Activated effector memory CD4-positive, alpha-beta T cell treated with anti-CD3 and anti-CD28 coated beads, Interleukin-2, amount 50 U/mL, for 16 hours (primary cell): Measurements from ENCODE around the gene MGAT3.
A peak's percentile ranks its signal among the peaks of the same experiment; 100 is the strongest.

Source experiments
- DNase-seq: peaks from one replicate; pipeline ENCODE4 v3.0.0-alpha.2; 2020

MGAT3 gene

DNA sequence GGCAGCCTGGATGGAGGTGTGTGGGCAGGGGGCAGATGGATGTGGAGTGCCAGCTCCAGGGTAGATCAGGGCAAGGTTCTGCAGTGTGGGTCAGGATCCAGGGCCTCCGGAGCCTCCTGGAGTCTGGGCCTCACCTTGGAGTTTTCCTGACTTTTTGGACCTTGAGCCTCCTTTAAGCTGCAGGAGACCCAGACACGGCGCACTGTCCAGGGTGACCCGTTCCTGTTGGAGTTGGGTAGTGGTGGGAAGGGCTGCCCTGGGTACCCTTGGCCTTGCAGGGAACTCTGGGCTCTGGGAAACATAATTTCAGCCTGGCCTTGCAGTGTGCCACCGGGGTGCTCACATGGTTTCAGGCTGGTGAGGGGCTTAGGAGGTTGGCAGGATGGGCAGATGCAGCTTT lies 17.0 kb downstream of the MGAT3 start:
- no peak for DNase-seq

DNA sequence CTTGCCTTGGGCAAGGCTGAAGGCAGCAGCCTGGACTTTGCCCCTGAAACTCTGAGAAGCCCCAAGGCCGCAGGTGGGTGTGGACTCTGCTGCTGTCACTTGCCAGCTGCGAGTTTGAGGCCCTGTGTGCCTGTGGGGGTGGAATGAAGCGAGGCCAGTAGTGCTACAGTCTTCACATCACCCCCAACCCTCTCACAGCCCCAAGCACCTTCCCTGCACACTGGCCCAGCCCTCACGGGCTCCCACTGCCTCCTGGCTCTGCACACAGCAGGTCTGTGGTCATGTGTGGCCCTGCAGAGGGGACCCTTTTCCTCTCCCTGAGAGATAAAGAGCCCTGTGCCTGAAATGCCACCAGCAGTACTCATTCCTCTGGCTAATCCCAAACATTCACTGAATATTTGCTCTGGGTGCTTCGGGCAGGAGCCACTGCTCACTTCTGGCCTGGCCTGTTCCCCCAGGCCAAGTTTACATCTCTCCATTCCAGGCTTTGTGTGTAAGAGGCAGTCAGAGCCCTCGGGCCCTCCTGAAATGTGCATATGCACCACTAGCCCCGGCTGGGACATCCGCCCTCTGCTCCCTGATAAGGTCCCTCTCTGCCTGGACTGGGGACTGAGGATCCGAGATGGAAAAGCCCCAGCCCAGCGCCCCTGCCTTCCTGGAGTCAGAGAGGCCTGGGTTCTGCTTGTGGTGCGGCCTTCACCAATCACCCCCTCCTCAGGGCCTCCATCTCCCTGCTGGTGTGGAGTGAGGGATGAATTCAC lies 17.7 kb downstream of the MGAT3 start:
- no peak for DNase-seq

GRCh38 chr22:39475337-39475736 lies 18.5 kb downstream of the MGAT3 start:
- no peak for DNase-seq

DNA sequence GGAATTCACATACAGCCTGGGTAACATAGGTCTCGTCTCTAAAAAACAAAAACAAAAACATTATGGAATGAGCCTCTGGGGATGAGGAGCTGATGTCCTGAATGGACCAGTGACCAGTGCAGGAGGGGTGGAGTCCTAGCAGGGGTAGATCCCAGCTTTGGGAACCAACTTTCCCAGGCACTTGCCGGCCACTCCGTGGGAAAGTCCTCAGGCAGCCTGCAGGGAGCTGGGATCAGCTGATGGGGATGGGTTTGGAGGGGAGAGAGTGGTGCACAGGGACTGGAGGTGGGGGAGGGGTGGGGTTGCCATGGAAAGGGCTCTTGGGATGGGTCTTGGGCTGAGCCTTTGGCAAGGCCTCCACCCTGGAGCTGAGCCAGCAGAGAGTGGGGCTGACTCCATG lies 19.1 kb downstream of the MGAT3 start:
- DNase-seq = no peak

GRCh38 chr22:39476664-39477063 lies 19.9 kb downstream of the MGAT3 start:
- DNase-seq = no peak

GRCh38 chr22:39477542-39477941 lies 20.7 kb downstream of the MGAT3 start:
- DNase-seq = no peak

DNA sequence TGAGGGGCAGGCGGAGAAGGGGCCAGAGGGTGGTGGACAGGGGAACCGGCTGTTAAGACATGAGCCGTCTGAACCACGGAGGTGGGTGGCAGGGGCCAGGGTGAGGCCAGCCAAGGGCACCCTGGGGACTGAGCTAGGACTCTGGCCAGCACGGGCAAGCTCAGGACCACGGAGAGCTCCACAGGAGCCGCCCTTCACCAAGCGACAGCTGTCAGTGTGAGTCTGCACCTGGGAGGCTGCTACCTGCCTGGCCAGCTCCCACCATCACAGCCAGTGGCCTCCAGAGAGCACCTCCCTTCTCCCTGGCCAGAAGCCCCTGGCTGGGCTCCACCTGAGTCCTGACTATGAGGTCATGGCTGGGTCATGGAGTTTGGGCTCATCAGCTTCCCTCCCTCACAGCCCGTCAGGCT lies 21.6 kb downstream of the MGAT3 start:
- no peak for DNase-seq

DNA sequence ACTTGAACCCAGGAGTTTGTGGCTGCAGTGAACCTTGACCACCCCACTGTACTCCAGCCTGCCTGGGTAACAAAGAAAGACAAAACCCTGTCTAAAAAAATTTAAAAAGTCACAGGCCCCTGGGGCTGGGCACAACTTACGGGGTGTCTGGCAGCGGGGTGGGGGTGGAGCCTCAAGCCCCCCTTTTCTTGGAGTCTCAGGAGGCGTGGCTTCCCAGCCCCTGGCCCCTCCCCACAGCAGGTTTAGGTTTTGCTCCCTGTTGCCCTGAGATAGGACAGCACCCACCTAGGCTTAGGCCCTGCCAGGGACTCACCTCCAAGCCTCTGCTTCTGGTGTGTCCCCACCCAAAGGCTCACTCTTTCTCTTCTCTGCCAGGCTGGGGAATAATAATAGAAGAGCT lies 22.4 kb downstream of the MGAT3 start:
- no peak for DNase-seq

- no peak for DNase-seq
Observed at GRCh38 chr22:39480557-39480956, 23.7 kb downstream of the MGAT3 start.

DNA sequence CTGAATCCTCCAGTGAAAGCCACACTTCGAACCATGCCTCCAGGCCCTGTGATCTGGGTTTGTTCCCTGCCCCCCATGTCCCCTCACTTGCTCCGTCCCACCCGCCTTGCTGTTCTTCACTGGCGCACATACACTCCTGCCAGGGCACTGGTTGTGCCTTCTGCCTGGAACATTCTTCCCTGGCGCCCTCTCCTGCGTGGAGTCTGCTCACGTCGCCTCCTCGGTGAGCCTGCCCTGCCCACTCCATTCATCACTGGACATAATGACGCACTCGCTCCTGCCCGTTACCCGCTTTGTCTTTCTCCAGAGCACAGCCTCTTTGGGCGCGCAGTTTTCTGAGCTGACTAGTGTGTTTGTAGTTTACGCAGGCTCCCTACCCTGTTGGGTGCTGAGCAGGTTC lies 24.2 kb downstream of the MGAT3 start:
- no peak for DNase-seq

GRCh38 chr22:39481595-39481994 lies 24.8 kb downstream of the MGAT3 start:
- no peak for DNase-seq

DNA sequence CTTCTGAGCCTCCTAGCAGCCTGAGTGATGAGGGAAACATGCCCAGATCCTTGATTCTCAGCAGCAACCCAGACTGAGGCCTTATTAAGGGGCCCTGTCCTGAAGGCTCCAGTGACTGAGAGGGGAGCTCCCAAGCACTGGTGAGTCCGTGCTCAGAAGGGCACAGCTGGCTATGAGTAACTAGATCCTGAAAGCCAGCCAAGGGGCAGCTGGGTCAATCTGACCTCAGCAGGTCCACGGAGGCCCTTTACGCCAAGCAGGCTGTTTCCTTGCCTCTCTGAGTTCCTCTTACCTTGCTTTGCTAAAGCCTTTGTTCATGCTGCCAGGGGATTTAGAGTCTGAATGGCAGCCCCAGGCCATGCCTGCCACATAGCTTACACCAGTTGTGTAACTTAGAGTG lies 26.0 kb downstream of the MGAT3 start:
- no peak for DNase-seq

DNA sequence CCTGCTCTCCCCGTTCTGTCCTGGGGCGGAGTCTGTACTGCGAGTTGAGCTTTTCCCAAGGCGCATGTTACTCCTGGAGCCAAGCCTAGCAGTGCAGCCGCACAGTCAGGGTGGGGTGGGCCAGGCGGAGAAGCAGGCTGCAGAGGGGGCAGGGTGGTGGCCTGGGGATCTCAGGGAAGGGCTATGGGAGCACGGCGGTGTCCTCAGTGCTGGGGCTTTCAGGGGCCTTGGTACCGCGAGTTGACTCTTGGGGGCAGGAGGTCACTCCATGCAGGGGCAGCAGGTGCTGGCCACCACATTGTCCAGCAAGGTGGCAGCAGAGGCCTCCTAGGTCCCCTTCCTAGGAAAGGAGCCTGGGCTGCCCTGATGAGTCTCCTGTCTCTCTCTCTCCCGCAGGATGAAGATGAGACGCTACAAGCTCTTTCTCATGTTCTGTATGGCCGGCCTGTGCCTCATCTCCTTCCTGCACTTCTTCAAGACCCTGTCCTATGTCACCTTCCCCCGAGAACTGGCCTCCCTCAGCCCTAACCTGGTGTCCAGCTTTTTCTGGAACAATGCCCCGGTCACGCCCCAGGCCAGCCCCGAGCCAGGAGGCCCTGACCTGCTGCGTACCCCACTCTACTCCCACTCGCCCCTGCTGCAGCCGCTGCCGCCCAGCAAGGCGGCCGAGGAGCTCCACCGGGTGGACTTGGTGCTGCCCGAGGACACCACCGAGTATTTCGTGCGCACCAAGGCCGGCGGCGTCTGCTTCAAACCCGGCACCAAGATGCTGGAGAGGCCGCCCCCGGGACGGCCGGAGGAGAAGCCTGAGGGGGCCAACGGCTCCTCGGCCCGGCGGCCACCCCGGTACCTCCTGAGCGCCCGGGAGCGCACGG lies 30.4 kb downstream of the MGAT3 start:
- DNase-seq = no peak

- no peak for DNase-seq
Observed at GRCh38 chr22:39487826-39488520, 31.2 kb downstream of the MGAT3 start.

GRCh38 chr22:39488563-39489083 lies 31.8 kb downstream of the MGAT3 start:
- no peak for DNase-seq

DNA sequence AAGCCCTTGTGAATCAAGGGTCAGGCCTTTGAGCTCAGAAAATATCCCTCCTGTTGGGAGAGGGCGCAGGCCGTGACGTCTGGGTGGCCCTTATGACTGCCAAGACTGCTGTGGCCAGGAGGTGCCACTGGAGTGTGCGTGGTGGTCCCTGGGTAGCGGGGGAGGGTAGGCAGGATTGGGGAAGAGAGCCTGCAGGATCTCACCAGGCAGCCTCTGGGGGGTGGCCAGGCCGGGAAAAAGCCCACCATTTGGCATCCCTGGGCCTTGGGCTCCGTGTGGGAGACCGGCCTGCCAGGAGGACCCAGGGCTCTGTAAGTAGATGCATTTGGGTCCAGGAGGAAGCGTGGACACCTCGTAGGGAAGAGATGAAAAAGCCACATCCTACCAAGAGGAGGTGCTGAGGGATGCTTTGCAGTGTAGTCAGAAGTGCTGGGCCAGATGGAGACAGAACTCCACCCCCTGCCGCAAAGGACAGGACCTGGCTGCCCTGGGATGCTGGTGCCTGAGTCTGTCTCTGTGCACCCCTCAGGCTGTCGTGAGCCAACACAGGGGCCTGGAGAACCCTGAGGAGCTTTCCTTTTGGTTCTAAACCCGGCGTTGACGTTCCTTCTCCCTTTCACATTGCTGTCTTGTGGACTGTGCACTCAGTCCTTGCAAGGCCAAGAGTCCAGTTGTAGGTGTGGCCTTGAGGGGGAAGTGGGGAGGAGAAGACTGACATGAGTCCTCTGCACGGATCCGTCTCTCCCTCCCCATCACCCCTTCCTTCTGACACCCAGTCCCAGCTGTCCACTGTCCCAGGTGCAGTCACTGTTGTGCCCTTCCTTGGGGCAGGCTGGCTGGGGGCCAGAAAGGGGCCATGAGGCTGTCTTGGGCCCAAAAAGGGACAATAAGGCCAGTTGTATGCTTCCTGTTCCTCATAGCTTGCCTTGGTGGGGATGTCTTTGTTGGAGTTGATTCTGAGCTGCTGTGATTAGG lies 32.6 kb downstream of the MGAT3 start:
- no peak for DNase-seq

DNA sequence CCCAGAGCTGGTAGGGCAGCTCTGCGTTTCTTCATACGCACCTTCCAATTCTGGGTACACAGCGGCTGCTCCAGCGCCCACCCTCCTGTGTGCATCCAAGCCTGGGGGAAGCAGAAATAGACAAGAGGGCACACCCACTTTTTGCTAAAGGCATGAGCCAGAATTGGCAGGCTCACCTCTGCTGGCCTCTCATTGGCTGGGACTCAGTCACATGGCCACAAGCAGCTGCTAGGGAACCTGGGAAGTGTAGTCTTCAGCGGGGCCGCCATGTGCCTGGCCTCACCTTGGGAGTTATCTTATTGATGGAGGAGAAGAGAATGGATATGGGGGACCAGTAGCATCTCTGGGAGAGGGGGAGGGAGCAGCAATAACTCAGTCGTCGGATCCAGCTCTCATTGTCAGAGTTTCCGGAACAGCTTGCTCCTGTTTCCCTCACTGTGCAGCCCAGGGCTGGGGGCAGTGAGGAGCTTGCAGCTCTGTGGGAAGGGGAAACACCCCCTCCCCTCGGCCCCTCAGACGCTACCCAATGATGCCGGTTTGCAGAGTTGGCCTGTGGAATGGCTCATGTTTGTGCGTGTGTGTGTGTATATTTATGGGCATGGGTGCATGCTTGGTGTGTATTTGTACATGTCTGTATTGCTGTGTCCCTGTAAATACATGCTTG lies 33.5 kb downstream of the MGAT3 start:
- peak; percentile 93 for DNase-seq

GRCh38 chr22:39490966-39491680 lies 34.3 kb downstream of the MGAT3 start:
- no peak for DNase-seq

GRCh38 chr22:39491696-39492095 lies 34.9 kb downstream of the MGAT3 start:
- DNase-seq = no peak

GRCh38 chr22:39492186-39492585 lies 35.4 kb downstream of the MGAT3 start:
- DNase-seq = no peak

DNA sequence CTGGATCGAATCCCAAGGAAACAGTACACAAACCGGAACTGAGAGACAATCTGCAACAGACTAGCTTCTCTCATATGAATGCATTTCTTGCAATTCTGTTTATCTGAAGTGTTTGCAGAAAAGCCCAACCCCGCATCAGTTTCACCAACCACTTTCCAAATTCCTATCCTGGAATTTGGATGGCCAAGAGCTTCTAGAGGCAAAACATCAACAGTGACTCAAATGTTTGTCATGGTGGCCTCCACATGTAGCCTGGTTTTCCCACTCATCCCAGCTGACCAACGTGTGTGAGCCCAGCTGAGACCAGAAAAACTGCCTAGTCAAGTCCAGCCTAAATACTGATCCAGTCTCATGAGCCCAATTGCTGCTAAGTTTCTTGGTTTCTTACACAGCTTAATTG lies 36.9 kb downstream of the MGAT3 start:
- no peak for DNase-seq
